ENCODE data around the gene TSKU.
A peak's percentile ranks its signal among the peaks of the same experiment; 100 is the strongest.

- TF ChIP-seq EP300 (IDR thresholded peaks at IDR 0.05; ENCODE audit: borderline replicate concordance in 1 of 2, low read depth in 1 of 2, low read length in 1 of 2) (peak in 1 of 2 experiments; percentile 66; a peak in 1 of 4 replicates), MAX (IDR thresholded peaks at IDR 0.05; ENCODE audit: low read depth) (peak; percentile 27; the same call in 1 of the 2 replicates), RFX5 (IDR thresholded peaks at IDR 0.05; ENCODE audit: low read length) (no peak), CHD2 (IDR thresholded peaks at IDR 0.05; ENCODE audit: low read length, partially characterized antibody) (peak; percentile 88), ZBTB33 (IDR thresholded peaks at IDR 0.05; ENCODE audit: borderline replicate concordance, low read depth) (no peak), POLR2AphosphoS5 (IDR thresholded peaks at IDR 0.05; ENCODE audit: low read depth, low read length) (peak; percentile 62; the same call in 1 of the 2 replicates), SIN3A (IDR thresholded peaks at IDR 0.05; ENCODE audit: borderline replicate concordance, low read depth, low read length) (peak; percentile 24; the same call in 1 of the 2 replicates), TCF12 (IDR thresholded peaks at IDR 0.05) (peak; percentile 60; the same call in 1 of the 2 replicates), TEAD4 (IDR thresholded peaks at IDR 0.05; ENCODE audit: borderline replicate concordance, insufficient read depth) (0 out of 2 replicates have a peak, but pooled peaks have one; percentile 4), YY1 (IDR thresholded peaks at IDR 0.05; ENCODE audit: low read depth) (peak; percentile 63; the same call in 1 of the 2 replicates), SMC3 (IDR thresholded peaks at IDR 0.05; ENCODE audit: low read depth, low read length) (peak; percentile 10; the same call in 1 of the 2 replicates)
- TF ChIP-seq, protein P1, sequence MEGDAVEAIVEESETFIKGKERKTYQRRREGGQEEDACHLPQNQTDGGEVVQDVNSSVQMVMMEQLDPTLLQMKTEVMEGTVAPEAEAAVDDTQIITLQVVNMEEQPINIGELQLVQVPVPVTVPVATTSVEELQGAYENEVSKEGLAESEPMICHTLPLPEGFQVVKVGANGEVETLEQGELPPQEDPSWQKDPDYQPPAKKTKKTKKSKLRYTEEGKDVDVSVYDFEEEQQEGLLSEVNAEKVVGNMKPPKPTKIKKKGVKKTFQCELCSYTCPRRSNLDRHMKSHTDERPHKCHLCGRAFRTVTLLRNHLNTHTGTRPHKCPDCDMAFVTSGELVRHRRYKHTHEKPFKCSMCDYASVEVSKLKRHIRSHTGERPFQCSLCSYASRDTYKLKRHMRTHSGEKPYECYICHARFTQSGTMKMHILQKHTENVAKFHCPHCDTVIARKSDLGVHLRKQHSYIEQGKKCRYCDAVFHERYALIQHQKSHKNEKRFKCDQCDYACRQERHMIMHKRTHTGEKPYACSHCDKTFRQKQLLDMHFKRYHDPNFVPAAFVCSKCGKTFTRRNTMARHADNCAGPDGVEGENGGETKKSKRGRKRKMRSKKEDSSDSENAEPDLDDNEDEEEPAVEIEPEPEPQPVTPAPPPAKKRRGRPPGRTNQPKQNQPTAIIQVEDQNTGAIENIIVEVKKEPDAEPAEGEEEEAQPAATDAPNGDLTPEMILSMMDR (IDR thresholded peaks at IDR 0.05), result no peak
Observed at GRCh38 chr11:76782531-76783293, 444 bp upstream of the TSKU start.

Data from SK-N-SH (cell line).